OCI-LY1 (cell line): ENCODE data around the gene MYO18A.

Source experiments
- CTCF ChIP-seq: fragments of 200-600 bp; sonication (generic), shearing (Covaris generic); IDR thresholded peaks from 2 replicates; pipeline ENCODE4 v1.5.1; 2017; ENCODE audit warnings: mild to moderate bottlenecking, antibody characterized with exemption, low read length, moderate library complexity, mixed read lengths
- EZH2 ChIP-seq: fragments of 200-600 bp; sonication (generic), shearing (Covaris generic); IDR thresholded peaks from 2 replicates; pipeline ENCODE4 v1.8.0; 2017; ENCODE audit warnings: borderline replicate concordance, mixed run types, mild to moderate bottlenecking, antibody characterized with exemption, low read length, moderate library complexity, mixed read lengths

GRCh38 chr17:29091606-29092289 lies 88.5 kb downstream of the MYO18A start:
- TF ChIP-seq CTCF: no peak
- no peak for TF ChIP-seq EZH2
